Retinal pigment epithelial cell (primary cell): ENCODE data around the gene FKBP4.

Source experiments
- DNase-seq: peaks from one replicate; pipeline ENCODE4 v3.0.0-alpha.2; 2010; ENCODE audit warnings: low read depth
- H3K4me3 ChIP-seq: 2 replicates; pipeline ENCODE4 v1.5.1; 2011; ENCODE audit warnings: mild to moderate bottlenecking, low read length, control low read depth, moderate library complexity
- CTCF ChIP-seq: conservative IDR thresholded peaks from 2 replicates; pipeline ENCODE4 v1.5.1; 2011; ENCODE audit warnings: low read depth, low read length, control low read depth, inconsistent platforms

Gene FKBP4

DNA sequence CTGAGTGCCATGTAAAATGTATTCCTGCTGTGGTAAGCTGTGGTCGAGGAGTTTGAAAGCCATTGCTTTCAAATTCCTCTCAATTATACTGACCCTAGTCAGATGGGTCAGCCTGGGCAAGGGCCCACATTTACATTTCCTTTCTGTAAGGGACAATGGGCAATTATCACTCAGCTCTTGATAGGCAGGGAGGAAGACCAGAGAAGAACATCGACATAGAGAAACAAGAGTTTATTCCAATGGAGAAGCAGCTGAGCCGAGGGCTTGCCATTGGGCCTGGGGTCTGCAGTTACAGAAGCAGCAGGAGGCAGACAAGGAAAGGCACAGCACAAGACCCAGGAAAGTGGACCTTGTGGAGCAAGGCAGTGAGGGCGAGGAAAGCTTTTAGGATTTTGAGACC, 30.4 kb downstream of the FKBP4 start:
- no peak for TF ChIP-seq CTCF
- no peak overlapping the region for H3K4me3 ChIP-seq
- DNase-seq, result no peak

GRCh38 chr12:2826036-2826435, 31.3 kb downstream of the FKBP4 start:
- DNase-seq, result no peak
- H3K4me3 ChIP-seq, result no peak overlapping the region
- TF ChIP-seq CTCF, result no peak

- no peak for DNase-seq
- no peak overlapping the region for H3K4me3 ChIP-seq
Measured at GRCh38 chr12:2826721-2827515, 32.1 kb downstream of the FKBP4 start.

GRCh38 chr12:2829275-2829674, 34.5 kb downstream of the FKBP4 start:
- no peak for DNase-seq
- no peak for TF ChIP-seq CTCF
- no peak overlapping the region for H3K4me3 ChIP-seq

More at GRCh38 chr12:2826721-2827515, 32.1 kb downstream of the FKBP4 start:
- TF ChIP-seq CTCF, result no peak

DNA sequence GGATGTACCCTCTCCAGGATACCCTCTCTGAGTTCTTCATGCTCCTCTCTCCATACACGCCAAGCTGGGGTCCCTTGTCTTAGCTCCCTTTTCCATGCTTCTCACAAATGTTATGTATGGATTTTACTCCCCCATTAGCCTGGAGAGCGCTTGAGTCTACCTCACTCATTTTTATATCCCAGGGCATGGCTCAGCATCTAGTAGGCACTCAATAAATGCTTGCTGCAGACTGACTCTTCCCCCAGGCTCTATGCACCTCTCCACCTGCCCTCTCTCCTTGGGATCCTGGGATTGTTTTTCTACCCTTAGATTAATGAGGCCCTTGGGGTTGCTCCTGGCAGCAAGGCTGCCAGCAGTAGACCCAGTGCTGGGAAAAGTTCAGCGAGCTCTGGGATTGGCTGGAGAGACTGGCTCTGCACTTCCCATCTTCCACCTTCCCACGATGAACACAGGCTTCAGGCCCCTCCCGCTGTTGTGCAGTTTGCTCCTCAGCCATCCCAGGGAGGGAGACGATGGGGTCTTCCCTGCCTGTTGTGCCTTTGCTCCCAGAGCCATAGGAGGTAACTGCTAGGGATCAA, 37.9 kb downstream of the FKBP4 start:
- DNase-seq, result no peak
- no peak for TF ChIP-seq CTCF
- no peak overlapping the region for H3K4me3 ChIP-seq

- no peak overlapping the region for H3K4me3 ChIP-seq
- TF ChIP-seq CTCF, result no peak
- DNase-seq, result no peak
Measured at GRCh38 chr12:2833327-2833726, 38.6 kb downstream of the FKBP4 start.

- no peak overlapping the region for H3K4me3 ChIP-seq
- DNase-seq, result no peak
- TF ChIP-seq CTCF, result no peak
Measured at GRCh38 chr12:2833810-2834209, 39.0 kb downstream of the FKBP4 start.
